AG08395 (cell line): Measurements from ENCODE around the gene MARCHF10.
A peak's percentile ranks its signal among the peaks of the same experiment; 100 is the strongest.

ENCODE experiments used
- DNase-seq: peaks from one replicate; pipeline ENCODE4 v3.0.0; 2012; ENCODE audit warnings: mixed read lengths, low spot score

Gene MARCHF10

GRCh38 chr17:62821189-62822079, 13.3 kb upstream of the MARCHF10 start:
- no peak for DNase-seq

GRCh38 chr17:62819511-62820221, 11.6 kb upstream of the MARCHF10 start:
- peak; percentile 94 for DNase-seq

- no peak for DNase-seq
Observed at GRCh38 chr17:62818526-62818925, 10.4 kb upstream of the MARCHF10 start.

- DNase-seq: no peak
Observed at GRCh38 chr17:62816282-62816839, 8.2 kb upstream of the MARCHF10 start.

- no peak for DNase-seq
Observed at GRCh38 chr17:62809656-62810055, 1.5 kb upstream of the MARCHF10 start.

- DNase-seq: no peak
Observed at GRCh38 chr17:62808576-62808970, 459 bp upstream of the MARCHF10 start.

GRCh38 chr17:62805234-62805633, 2.9 kb downstream of the MARCHF10 start:
- DNase-seq: no peak

- DNase-seq: no peak
Observed at GRCh38 chr17:62804822-62805221, 3.3 kb downstream of the MARCHF10 start.

- no peak for DNase-seq
Observed at GRCh38 chr17:62804025-62804424, 4.1 kb downstream of the MARCHF10 start.

- no peak for DNase-seq
Observed at GRCh38 chr17:62802561-62803205, 5.4 kb downstream of the MARCHF10 start.

GRCh38 chr17:62801553-62802114, 6.5 kb downstream of the MARCHF10 start:
- no peak for DNase-seq

GRCh38 chr17:62800585-62800984, 7.5 kb downstream of the MARCHF10 start:
- peak; percentile 52 for DNase-seq

GRCh38 chr17:62797959-62798358, 10.2 kb downstream of the MARCHF10 start:
- no peak for DNase-seq

GRCh38 chr17:62796291-62796690, 11.8 kb downstream of the MARCHF10 start:
- no peak for DNase-seq

- no peak for DNase-seq
Observed at GRCh38 chr17:62794666-62794971, 13.5 kb downstream of the MARCHF10 start.

- DNase-seq: no peak
Observed at GRCh38 chr17:62793919-62794665, 14.0 kb downstream of the MARCHF10 start.

GRCh38 chr17:62792447-62792800, 15.7 kb downstream of the MARCHF10 start:
- no peak for DNase-seq

GRCh38 chr17:62791767-62792446, 16.2 kb downstream of the MARCHF10 start:
- DNase-seq: peak; percentile 70

- DNase-seq: peak; percentile 79
Observed at GRCh38 chr17:62791235-62791734, 16.8 kb downstream of the MARCHF10 start.

GRCh38 chr17:62790564-62790986, 17.5 kb downstream of the MARCHF10 start:
- peak; percentile 51 for DNase-seq

GRCh38 chr17:62787366-62787765, 20.7 kb downstream of the MARCHF10 start:
- DNase-seq: no peak
